Endothelial cell (in vitro differentiated cells): ENCODE measurements around the gene FOXL3. TPM values are rescaled to one million over a fixed set of nuclear protein-coding genes. Genes with fewer than 3 reads are reported as not detected.

Experiments used
- DNase-seq: peaks from one replicate; pipeline ENCODE4 v3.0.0; 2021; ENCODE audit warnings: low spot score
- H3K27ac Mint-ChIP-seq: one replicate; pipeline ENCODE4 v1.8.0; 2021; ENCODE audit warnings: mixed read lengths, inconsistent platforms; ENCODE audit not compliant: unreplicated experiment
- H3K27me3 Mint-ChIP-seq: one replicate; pipeline ENCODE4 v1.8.0; 2021; ENCODE audit warnings: mild to moderate bottlenecking, moderate library complexity, mixed read lengths, inconsistent platforms; ENCODE audit not compliant: unreplicated experiment
- H3K36me3 Mint-ChIP-seq: one replicate; pipeline ENCODE4 v1.8.0; 2021; ENCODE audit warnings: mild to moderate bottlenecking, low read depth, mixed read lengths, inconsistent platforms; ENCODE audit not compliant: unreplicated experiment
- H3K4me1 Mint-ChIP-seq: one replicate; pipeline ENCODE4 v1.8.0; 2021; ENCODE audit warnings: mild to moderate bottlenecking, mixed read lengths, inconsistent platforms; ENCODE audit not compliant: unreplicated experiment
- H3K4me3 Mint-ChIP-seq: one replicate; pipeline ENCODE4 v1.8.0; 2021; ENCODE audit warnings: mild to moderate bottlenecking, mixed read lengths, inconsistent platforms; ENCODE audit not compliant: unreplicated experiment
- H3K9me3 Mint-ChIP-seq: one replicate; pipeline ENCODE4 v1.8.0; 2021; ENCODE audit warnings: mixed read lengths, inconsistent platforms; ENCODE audit not compliant: unreplicated experiment
- CTCF ChIP-seq: fragments of 200-600 bp; sonication (generic); IDR thresholded peaks from one replicate; pipeline ENCODE4 v1.5.0; 2021; ENCODE audit warnings: antibody characterized with exemption; ENCODE audit not compliant: unreplicated experiment
- total RNA-seq: library from RNA; stranded (reverse); fragmentation: NEBNext Ultra II Directional; extraction: Animal tissue kit (Norgen Biotek cat#: 25700); gene quantifications from one replicate; pipeline ENCODE4 v1.2.1, GENCODE V29; 2021; ENCODE audit not compliant: unreplicated experiment

FOXL3 gene
- total RNA-seq, 1 donor from 2014 or later: not detected

GRCh38 chr7:325811-326210 is 35.8 kb downstream of the FOXL3 start:
- H3K4me1 Mint-ChIP-seq: no peaks in the 10 kb centered on the region
- TF ChIP-seq CTCF: no peak
- no peak overlapping the region for H3K27ac Mint-ChIP-seq
- H3K9me3 Mint-ChIP-seq: no peaks in the 10 kb centered on the region
- H3K27me3 Mint-ChIP-seq: peaks cover 9% of the 10 kb centered on the region
- no peaks in the 10 kb centered on the region for H3K36me3 Mint-ChIP-seq
- no peak overlapping the region for H3K4me3 Mint-ChIP-seq
- no peak for DNase-seq

- TF ChIP-seq CTCF: no peak
- H3K4me3 Mint-ChIP-seq: no peak overlapping the region
- no peaks in the 10 kb centered on the region for H3K36me3 Mint-ChIP-seq
- DNase-seq: no peak
- H3K27me3 Mint-ChIP-seq: peaks cover 11% of the 10 kb centered on the region
- no peak overlapping the region for H3K27ac Mint-ChIP-seq
- H3K9me3 Mint-ChIP-seq: no peaks in the 10 kb centered on the region
- no peaks in the 10 kb centered on the region for H3K4me1 Mint-ChIP-seq
These were observed 36.3 kb downstream of the FOXL3 start for GRCh38 chr7:326273-326672.

- no peak overlapping the region for H3K4me3 Mint-ChIP-seq
- no peaks in the 10 kb centered on the region for H3K9me3 Mint-ChIP-seq
- no peaks in the 10 kb centered on the region for H3K36me3 Mint-ChIP-seq
- no peak for DNase-seq
- peaks cover 9% of the 10 kb centered on the region for H3K27me3 Mint-ChIP-seq
- H3K27ac Mint-ChIP-seq: no peak overlapping the region
- H3K4me1 Mint-ChIP-seq: no peaks in the 10 kb centered on the region
- TF ChIP-seq CTCF: no peak
These were observed 36.9 kb downstream of the FOXL3 start for GRCh38 chr7:326809-327232.

GRCh38 chr7:327233-327931 is 37.4 kb downstream of the FOXL3 start:
- Mint-ChIP-seq H3K4me3 (no peak overlapping the region), H3K27me3 (peaks cover 12% of the 10 kb centered on the region), H3K4me1 (no peaks in the 10 kb centered on the region), H3K27ac (no peak overlapping the region), H3K9me3 (no peaks in the 10 kb centered on the region), H3K36me3 (no peaks in the 10 kb centered on the region)
- TF ChIP-seq CTCF: no peak
- DNase-seq: no peak

GRCh38 chr7:327991-328702 is 38.2 kb downstream of the FOXL3 start:
- no peak for TF ChIP-seq CTCF
- Mint-ChIP-seq H3K27me3 (peaks cover 12% of the 10 kb centered on the region), H3K9me3 (no peaks in the 10 kb centered on the region), H3K4me1 (no peaks in the 10 kb centered on the region), H3K36me3 (no peaks in the 10 kb centered on the region), H3K4me3 (no peak overlapping the region), H3K27ac (no peak overlapping the region)
- no peak for DNase-seq
